CD4-positive, alpha-beta T cell treated with Interleukin-21 for 1 hour (primary cell): Measurements from ENCODE around the gene SLIT2.

Source experiments
- DNase-seq: peaks from one replicate; pipeline ENCODE4 v3.0.0-alpha.2; 2020

The SLIT2 gene

GRCh38 chr4:20251796-20252655, at the start of gene SLIT2:
Gene SLIT2, plus strand, starts transcription at chr4:20251905. Its CDS starts 1,911 bp downstream, at chr4:20253816.
- DNase-seq, result no peak

GRCh38 chr4:20203508-20203907, 48.2 kb upstream of the SLIT2 start:
- DNase-seq, result no peak

- DNase-seq, result no peak
Observed at GRCh38 chr4:20217521-20217920, 34.2 kb upstream of the SLIT2 start.

GRCh38 chr4:20217951-20218350, 33.8 kb upstream of the SLIT2 start:
- no peak for DNase-seq

- no peak for DNase-seq
Observed at GRCh38 chr4:20219521-20219920, 32.2 kb upstream of the SLIT2 start.

GRCh38 chr4:20237894-20238537, 13.7 kb upstream of the SLIT2 start:
- no peak for DNase-seq

GRCh38 chr4:20248155-20248558, 3.5 kb upstream of the SLIT2 start:
- DNase-seq, result no peak

GRCh38 chr4:20249333-20249732, 2.4 kb upstream of the SLIT2 start:
- DNase-seq, result no peak

- no peak for DNase-seq
Observed at GRCh38 chr4:20251031-20251795, 492 bp upstream of the SLIT2 start.

GRCh38 chr4:20252656-20253282, 1.1 kb downstream of the SLIT2 start:
- DNase-seq, result no peak

- DNase-seq, result no peak
Observed at GRCh38 chr4:20253283-20253734, 1.6 kb downstream of the SLIT2 start.

GRCh38 chr4:20253735-20254409, 2.2 kb downstream of the SLIT2 start:
- DNase-seq, result no peak

- no peak for DNase-seq
Observed at GRCh38 chr4:20254511-20255250, 3.0 kb downstream of the SLIT2 start.

- DNase-seq, result no peak
Observed at GRCh38 chr4:20255251-20255586, 3.5 kb downstream of the SLIT2 start.

GRCh38 chr4:20255823-20256222, 4.1 kb downstream of the SLIT2 start:
- no peak for DNase-seq

GRCh38 chr4:20256381-20256881, 4.7 kb downstream of the SLIT2 start:
- DNase-seq, result no peak

GRCh38 chr4:20259707-20260106, 8.0 kb downstream of the SLIT2 start:
- no peak for DNase-seq

GRCh38 chr4:20260821-20261220, 9.1 kb downstream of the SLIT2 start:
- no peak for DNase-seq

GRCh38 chr4:20262221-20262620, 10.5 kb downstream of the SLIT2 start:
- no peak for DNase-seq

- no peak for DNase-seq
Observed at GRCh38 chr4:20264688-20265087, 13.0 kb downstream of the SLIT2 start.

GRCh38 chr4:20265726-20266125, 14.0 kb downstream of the SLIT2 start:
- no peak for DNase-seq
